HEK293 (cell line): ENCODE results near the gene CFAP90.
A peak's percentile ranks its signal among the peaks of the same experiment; 100 is the strongest.

Experiments
- CTCF ChIA-PET: fragments of 350-600 bp; formaldehyde crosslinking; extraction: SDS; loops from one replicate; lab custom pipeline; 2021; ENCODE audit warnings: antibody characterized with exemption; lab: Yijun Ruan, JAX
- POLR2A ChIA-PET: fragments of 300-600 bp; formaldehyde crosslinking; extraction: SDS; loops from one replicate; lab custom pipeline; 2020; ENCODE audit warnings: antibody characterized with exemption, inconsistent platforms; lab: Yijun Ruan, JAX
- H3K27ac ChIP-seq: fragments of 200-500 bp; sonication (Bioruptor generic); 2 replicates; pipeline ENCODE4 v1.5.1; 2014; ENCODE audit warnings: low read depth, low read length, control low read depth, inconsistent platforms; ENCODE audit errors: extremely low read depth
- H3K36me3 ChIP-seq, 2 experiments: fragments of 200-500 bp in 1 of 2; sonication (Bioruptor generic) in 1 of 2; 1 replicate in 1 of 2; 2 replicates in 1 of 2; pipeline ENCODE4 v1.5.1; 2014 to 2017; ENCODE audit warnings: inconsistent platforms in 2 of 2, low read length in 2 of 2; ENCODE audit not compliant: control insufficient read depth in 2 of 2, insufficient read depth in 1 of 2
- H3K4me1 ChIP-seq: fragments of 200-500 bp; sonication (Bioruptor generic); 2 replicates; pipeline ENCODE4 v1.5.1; 2014; ENCODE audit warnings: mild to moderate bottlenecking, low read length, inconsistent platforms; ENCODE audit not compliant: control insufficient read depth, insufficient read depth
- H3K4me3 ChIP-seq: 2 replicates; pipeline ENCODE4 v1.5.1; 2011; ENCODE audit warnings: low read depth, mild to moderate bottlenecking, control low read depth, low read length, moderate library complexity
- H3K9me3 ChIP-seq: fragments of 200-500 bp; sonication (Bioruptor generic); 2 replicates; pipeline ENCODE4 v1.5.1; 2014; ENCODE audit warnings: low read depth, low read length, inconsistent platforms; ENCODE audit not compliant: control insufficient read depth, insufficient read depth
- HOXC10 ChIP-seq: sonication (generic); formaldehyde crosslinking; IDR thresholded peaks from 2 replicates; pipeline ENCODE4 v1.8.1; 2023; ENCODE audit warnings: mild to moderate bottlenecking, missing genetic modification reagents
- HOXD13 ChIP-seq: sonication (generic); formaldehyde crosslinking; IDR thresholded peaks from 2 replicates; pipeline ENCODE4 v1.8.0; 2022; ENCODE audit warnings: missing genetic modification reagents, borderline replicate concordance
- KLF10 ChIP-seq: fragments of 450-650 bp; IDR thresholded peaks from 2 replicates; pipeline ENCODE4 v1.5.1; 2018; ENCODE audit warnings: missing biosample characterization, mild to moderate bottlenecking, missing genetic modification characterization
- ZBTB1 ChIP-seq: fragments of 450-650 bp; formaldehyde crosslinking; IDR thresholded peaks from 2 replicates; pipeline ENCODE4 v1.5.1; 2016; ENCODE audit warnings: missing biosample characterization, missing genetic modification characterization
- ZNF175 ChIP-seq: fragments of 450-650 bp; formaldehyde crosslinking; IDR thresholded peaks from 2 replicates; pipeline ENCODE4 v1.5.1; 2016; ENCODE audit warnings: missing biosample characterization, missing genetic modification characterization
- ZNF184 ChIP-seq: fragments of 450-650 bp; IDR thresholded peaks from 2 replicates; pipeline ENCODE4 v1.5.1; 2018; ENCODE audit warnings: missing biosample characterization, mild to moderate bottlenecking, missing genetic modification characterization
- ZNF221 ChIP-seq: fragments of 450-650 bp; formaldehyde crosslinking; IDR thresholded peaks from 2 replicates; pipeline ENCODE4 v1.5.1; 2017; ENCODE audit warnings: missing biosample characterization, missing genetic modification characterization, borderline replicate concordance
- ZNF302 ChIP-seq: fragments of 450-650 bp; formaldehyde crosslinking; IDR thresholded peaks from 2 replicates; pipeline ENCODE4 v1.5.1; 2016; ENCODE audit warnings: missing biosample characterization, missing genetic modification characterization, low read depth
- ZNF394 ChIP-seq: fragments of 450-650 bp; formaldehyde crosslinking; IDR thresholded peaks from 2 replicates; pipeline ENCODE4 v1.5.1; 2016; ENCODE audit warnings: missing biosample characterization, missing genetic modification characterization, mild to moderate bottlenecking, moderate library complexity, borderline replicate concordance
- ZNF426 ChIP-seq: fragments of 450-650 bp; formaldehyde crosslinking; IDR thresholded peaks from 2 replicates; pipeline ENCODE4 v1.5.1; 2017; ENCODE audit warnings: missing biosample characterization, missing genetic modification characterization, mild to moderate bottlenecking, inconsistent platforms, moderate library complexity
- ZNF501 ChIP-seq: fragments of 450-650 bp; formaldehyde crosslinking; IDR thresholded peaks from 2 replicates; pipeline ENCODE4 v1.5.1; 2016; ENCODE audit warnings: missing biosample characterization, missing genetic modification characterization
- ZNF521 ChIP-seq: fragments of 450-650 bp; formaldehyde crosslinking; IDR thresholded peaks from 2 replicates; pipeline ENCODE4 v1.5.1; 2017; ENCODE audit warnings: missing biosample characterization, mild to moderate bottlenecking, missing genetic modification characterization
- ZNF600 ChIP-seq: fragments of 450-650 bp; formaldehyde crosslinking; IDR thresholded peaks from 2 replicates; pipeline ENCODE4 v1.5.1; 2016; ENCODE audit warnings: missing biosample characterization, missing genetic modification characterization
- ZNF654 ChIP-seq: fragments of 450-650 bp; formaldehyde crosslinking; IDR thresholded peaks from 2 replicates; pipeline ENCODE4 v1.5.1; 2016; ENCODE audit warnings: low read depth, missing biosample characterization, missing genetic modification characterization
- ZNF660 ChIP-seq: fragments of 450-650 bp; IDR thresholded peaks from 2 replicates; pipeline ENCODE4 v1.5.1; 2018; ENCODE audit warnings: missing biosample characterization, mild to moderate bottlenecking, missing genetic modification characterization
- ZNF670 ChIP-seq: fragments of 450-650 bp; formaldehyde crosslinking; IDR thresholded peaks from 2 replicates; pipeline ENCODE4 v1.5.1; 2016; ENCODE audit warnings: missing biosample characterization, missing genetic modification characterization, low read depth
- ZNF677 ChIP-seq: fragments of 450-650 bp; IDR thresholded peaks from 2 replicates; pipeline ENCODE4 v1.5.0; 2018; ENCODE audit warnings: missing biosample characterization, mild to moderate bottlenecking, missing genetic modification characterization, moderate library complexity
- TF ChIP-seq, protein P1 (sequence below): fragments of 450-650 bp; IDR thresholded peaks from 2 replicates; pipeline ENCODE4 v1.5.1; 2018; ENCODE audit warnings: missing biosample characterization, missing genetic modification characterization
- TF ChIP-seq, protein P2 (sequence below): fragments of 450-650 bp; formaldehyde crosslinking; IDR thresholded peaks from 2 replicates; pipeline ENCODE4 v1.5.1; 2016; ENCODE audit warnings: missing biosample characterization, missing genetic modification characterization
- TF ChIP-seq, protein P3 (sequence below): fragments of 450-650 bp; formaldehyde crosslinking; IDR thresholded peaks from 2 replicates; pipeline ENCODE4 v1.5.1; 2017; ENCODE audit warnings: missing biosample characterization, missing genetic modification characterization
- TF ChIP-seq, protein P4 (sequence below): fragments of 450-650 bp; formaldehyde crosslinking; IDR thresholded peaks from 2 replicates; pipeline ENCODE4 v1.5.1; 2017; ENCODE audit warnings: missing biosample characterization, missing genetic modification characterization
- TF ChIP-seq, protein P5 (sequence below): fragments of 450-650 bp; formaldehyde crosslinking; IDR thresholded peaks from 2 replicates; pipeline ENCODE4 v1.5.1; 2016; ENCODE audit warnings: missing biosample characterization, missing genetic modification characterization
- TF ChIP-seq, protein P6 (sequence below): fragments of 450-650 bp; formaldehyde crosslinking; IDR thresholded peaks from 2 replicates; pipeline ENCODE4 v1.5.1; 2016; ENCODE audit warnings: missing biosample characterization, missing genetic modification characterization

Gene CFAP90

DNA sequence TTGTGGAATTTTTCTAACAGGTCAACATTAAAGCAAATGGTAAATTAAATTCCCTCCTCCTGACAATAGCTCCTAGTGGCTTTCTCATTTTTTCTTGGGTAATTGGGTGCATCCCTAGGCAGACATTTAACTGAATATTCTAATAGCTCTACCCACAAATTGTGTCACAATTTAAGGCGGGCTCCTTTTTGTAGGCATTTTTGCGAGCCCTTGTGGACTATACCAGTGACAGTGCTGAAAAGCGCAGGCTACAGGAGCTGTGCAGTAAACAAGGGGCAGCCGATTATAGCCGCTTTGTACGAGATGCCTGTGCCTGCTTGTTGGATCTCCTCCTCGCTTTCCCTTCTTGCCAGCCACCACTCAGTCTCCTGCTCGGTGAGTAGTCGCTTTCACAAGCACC, 38.0 kb upstream of the CFAP90 start:
- CTCF ChIA-PET, result interaction anchor here (1.5 to 1.8 kb wide), 2 partner anchors 8 to 39 kb away, joined by 5 read pairs; no protein-coding TSS in a partner anchor
- Histone ChIP-seq H3K4me1 (no peaks in the 10 kb centered on the region), H3K27ac (no peak overlapping the region), H3K36me3 (peaks cover 70 to 86% of the 10 kb centered on the region in 2 experiments), H3K9me3 (no peaks in the 10 kb centered on the region), H3K4me3 (no peak overlapping the region)
- POLR2A ChIA-PET, result no interaction called here
- TF ChIP-seq ZBTB1 (tag by site-specific recombination) (no peak), ZNF670 (tag by site-specific recombination) (no peak), ZNF501 (no peak), KLF10 (no peak), ZNF677 (tag by site-specific recombination) (no peak), ZNF394 (tag by site-specific recombination) (no peak), ZNF184 (tag by site-specific recombination) (no peak), ZNF426 (no peak), ZNF302 (no peak), HOXC10 (CRISPR knock-in tag) (no peak), ZNF175 (tag by site-specific recombination) (no peak), HOXD13 (no peak), ZNF521 (tag by site-specific recombination) (no peak)
- TF ChIP-seq, protein P1, sequence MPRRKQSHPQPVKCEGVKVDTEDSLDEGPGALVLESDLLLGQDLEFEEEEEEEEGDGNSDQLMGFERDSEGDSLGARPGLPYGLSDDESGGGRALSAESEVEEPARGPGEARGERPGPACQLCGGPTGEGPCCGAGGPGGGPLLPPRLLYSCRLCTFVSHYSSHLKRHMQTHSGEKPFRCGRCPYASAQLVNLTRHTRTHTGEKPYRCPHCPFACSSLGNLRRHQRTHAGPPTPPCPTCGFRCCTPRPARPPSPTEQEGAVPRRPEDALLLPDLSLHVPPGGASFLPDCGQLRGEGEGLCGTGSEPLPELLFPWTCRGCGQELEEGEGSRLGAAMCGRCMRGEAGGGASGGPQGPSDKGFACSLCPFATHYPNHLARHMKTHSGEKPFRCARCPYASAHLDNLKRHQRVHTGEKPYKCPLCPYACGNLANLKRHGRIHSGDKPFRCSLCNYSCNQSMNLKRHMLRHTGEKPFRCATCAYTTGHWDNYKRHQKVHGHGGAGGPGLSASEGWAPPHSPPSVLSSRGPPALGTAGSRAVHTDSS (tag by site-specific recombination), result no peak
- TF ChIP-seq, protein P2, sequence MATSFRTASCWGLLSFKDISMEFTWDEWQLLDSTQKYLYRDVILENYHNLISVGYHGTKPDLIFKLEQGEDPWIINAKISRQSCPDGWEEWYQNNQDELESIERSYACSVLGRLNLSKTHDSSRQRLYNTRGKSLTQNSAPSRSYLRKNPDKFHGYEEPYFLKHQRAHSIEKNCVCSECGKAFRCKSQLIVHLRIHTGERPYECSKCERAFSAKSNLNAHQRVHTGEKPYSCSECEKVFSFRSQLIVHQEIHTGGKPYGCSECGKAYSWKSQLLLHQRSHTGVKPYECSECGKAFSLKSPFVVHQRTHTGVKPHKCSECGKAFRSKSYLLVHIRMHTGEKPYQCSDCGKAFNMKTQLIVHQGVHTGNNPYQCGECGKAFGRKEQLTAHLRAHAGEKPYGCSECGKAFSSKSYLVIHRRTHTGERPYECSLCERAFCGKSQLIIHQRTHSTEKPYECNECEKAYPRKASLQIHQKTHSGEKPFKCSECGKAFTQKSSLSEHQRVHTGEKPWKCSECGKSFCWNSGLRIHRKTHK (tag by site-specific recombination), result no peak
- TF ChIP-seq, protein P3, sequence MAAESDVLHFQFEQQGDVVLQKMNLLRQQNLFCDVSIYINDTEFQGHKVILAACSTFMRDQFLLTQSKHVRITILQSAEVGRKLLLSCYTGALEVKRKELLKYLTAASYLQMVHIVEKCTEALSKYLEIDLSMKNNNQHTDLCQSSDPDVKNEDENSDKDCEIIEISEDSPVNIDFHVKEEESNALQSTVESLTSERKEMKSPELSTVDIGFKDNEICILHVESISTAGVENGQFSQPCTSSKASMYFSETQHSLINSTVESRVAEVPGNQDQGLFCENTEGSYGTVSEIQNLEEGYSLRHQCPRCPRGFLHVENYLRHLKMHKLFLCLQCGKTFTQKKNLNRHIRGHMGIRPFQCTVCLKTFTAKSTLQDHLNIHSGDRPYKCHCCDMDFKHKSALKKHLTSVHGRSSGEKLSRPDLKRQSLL, result no peak
- TF ChIP-seq, protein P4, sequence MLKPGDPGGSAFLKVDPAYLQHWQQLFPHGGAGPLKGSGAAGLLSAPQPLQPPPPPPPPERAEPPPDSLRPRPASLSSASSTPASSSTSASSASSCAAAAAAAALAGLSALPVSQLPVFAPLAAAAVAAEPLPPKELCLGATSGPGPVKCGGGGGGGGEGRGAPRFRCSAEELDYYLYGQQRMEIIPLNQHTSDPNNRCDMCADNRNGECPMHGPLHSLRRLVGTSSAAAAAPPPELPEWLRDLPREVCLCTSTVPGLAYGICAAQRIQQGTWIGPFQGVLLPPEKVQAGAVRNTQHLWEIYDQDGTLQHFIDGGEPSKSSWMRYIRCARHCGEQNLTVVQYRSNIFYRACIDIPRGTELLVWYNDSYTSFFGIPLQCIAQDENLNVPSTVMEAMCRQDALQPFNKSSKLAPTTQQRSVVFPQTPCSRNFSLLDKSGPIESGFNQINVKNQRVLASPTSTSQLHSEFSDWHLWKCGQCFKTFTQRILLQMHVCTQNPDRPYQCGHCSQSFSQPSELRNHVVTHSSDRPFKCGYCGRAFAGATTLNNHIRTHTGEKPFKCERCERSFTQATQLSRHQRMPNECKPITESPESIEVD (tag by site-specific recombination), result no peak

DNA sequence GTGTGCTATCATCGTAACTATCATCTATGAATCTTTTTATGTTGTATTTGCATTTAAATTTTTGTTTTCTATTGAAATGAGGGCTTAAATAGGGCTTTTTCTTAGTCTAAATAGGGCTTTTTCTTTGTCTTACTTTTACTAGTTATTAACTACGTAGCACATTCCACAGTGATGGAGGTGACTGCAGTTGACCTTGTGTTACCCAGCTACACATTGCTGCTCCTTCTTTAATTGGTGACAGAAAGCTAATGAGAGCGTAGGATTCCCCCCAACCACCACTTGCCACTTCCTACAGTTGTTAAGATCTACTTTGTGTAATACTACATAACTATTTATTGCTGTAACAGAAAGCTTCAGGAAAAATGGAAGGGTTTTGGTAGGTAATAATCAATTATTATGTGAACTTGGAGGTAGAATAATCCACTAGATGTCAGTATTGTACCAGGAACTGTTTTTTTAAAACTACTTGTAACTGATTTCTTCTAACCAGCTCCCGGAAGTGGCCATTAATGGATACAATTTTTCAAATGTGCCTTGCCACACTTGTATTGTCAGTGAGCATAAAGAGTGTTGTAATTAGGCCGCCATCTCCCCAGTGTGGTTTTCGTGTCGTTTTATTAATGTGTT, 36.0 kb upstream of the CFAP90 start:
- H3K4me3 ChIP-seq, result no peak overlapping the region
- ChIA-PET CTCF (interaction anchor here (0.6 to 3.2 kb wide), 22 partner anchors 9 to 1665 kb away, joined by 3 to 32 read pairs (median 4); no protein-coding TSS in a partner anchor), POLR2A (interaction anchor here (1.0 kb wide), 1 partner anchor 18 kb away, joined by 8 read pairs; the partner anchor contains the start of genes FASTKD3 and MTRR)
- peaks cover 59 to 85% of the 10 kb centered on the region in 2 experiments for H3K36me3 ChIP-seq
- no peak overlapping the region for H3K27ac ChIP-seq
- TF ChIP-seq ZNF654 (tag by site-specific recombination), result peak; percentile 82
- no peak for TF ChIP-seq ZNF221
- TF ChIP-seq ZNF660, result 0 out of 2 replicates have a peak, but pooled peaks have one; percentile 40
- no peak for TF ChIP-seq ZNF600
- TF ChIP-seq, protein P5, sequence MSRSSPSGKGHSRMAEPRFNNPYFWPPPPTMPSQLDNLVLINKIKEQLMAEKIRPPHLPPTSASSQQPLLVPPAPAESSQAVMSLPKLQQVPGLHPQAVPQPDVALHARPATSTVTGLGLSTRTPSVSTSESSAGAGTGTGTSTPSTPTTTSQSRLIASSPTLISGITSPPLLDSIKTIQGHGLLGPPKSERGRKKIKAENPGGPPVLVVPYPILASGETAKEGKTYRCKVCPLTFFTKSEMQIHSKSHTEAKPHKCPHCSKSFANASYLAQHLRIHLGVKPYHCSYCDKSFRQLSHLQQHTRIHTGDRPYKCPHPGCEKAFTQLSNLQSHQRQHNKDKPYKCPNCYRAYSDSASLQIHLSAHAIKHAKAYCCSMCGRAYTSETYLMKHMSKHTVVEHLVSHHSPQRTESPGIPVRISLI (tag by site-specific recombination), result peak; percentile 39; the same call in 1 of the 2 replicates
- TF ChIP-seq, protein P6, sequence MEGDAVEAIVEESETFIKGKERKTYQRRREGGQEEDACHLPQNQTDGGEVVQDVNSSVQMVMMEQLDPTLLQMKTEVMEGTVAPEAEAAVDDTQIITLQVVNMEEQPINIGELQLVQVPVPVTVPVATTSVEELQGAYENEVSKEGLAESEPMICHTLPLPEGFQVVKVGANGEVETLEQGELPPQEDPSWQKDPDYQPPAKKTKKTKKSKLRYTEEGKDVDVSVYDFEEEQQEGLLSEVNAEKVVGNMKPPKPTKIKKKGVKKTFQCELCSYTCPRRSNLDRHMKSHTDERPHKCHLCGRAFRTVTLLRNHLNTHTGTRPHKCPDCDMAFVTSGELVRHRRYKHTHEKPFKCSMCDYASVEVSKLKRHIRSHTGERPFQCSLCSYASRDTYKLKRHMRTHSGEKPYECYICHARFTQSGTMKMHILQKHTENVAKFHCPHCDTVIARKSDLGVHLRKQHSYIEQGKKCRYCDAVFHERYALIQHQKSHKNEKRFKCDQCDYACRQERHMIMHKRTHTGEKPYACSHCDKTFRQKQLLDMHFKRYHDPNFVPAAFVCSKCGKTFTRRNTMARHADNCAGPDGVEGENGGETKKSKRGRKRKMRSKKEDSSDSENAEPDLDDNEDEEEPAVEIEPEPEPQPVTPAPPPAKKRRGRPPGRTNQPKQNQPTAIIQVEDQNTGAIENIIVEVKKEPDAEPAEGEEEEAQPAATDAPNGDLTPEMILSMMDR (tag by site-specific recombination), result 0 out of 2 replicates have a peak, but pooled peaks have one; percentile 11
- H3K9me3 ChIP-seq, result no peaks in the 10 kb centered on the region
- no peaks in the 10 kb centered on the region for H3K4me1 ChIP-seq
